ENCODE data around the gene CNTN4.
"Not testable (repeated sequence)": the region's sequence is repeated elsewhere in the genome, so short reads cannot be mapped to it uniquely, and the experiment has no call there.

CNTN4 gene

DNA sequence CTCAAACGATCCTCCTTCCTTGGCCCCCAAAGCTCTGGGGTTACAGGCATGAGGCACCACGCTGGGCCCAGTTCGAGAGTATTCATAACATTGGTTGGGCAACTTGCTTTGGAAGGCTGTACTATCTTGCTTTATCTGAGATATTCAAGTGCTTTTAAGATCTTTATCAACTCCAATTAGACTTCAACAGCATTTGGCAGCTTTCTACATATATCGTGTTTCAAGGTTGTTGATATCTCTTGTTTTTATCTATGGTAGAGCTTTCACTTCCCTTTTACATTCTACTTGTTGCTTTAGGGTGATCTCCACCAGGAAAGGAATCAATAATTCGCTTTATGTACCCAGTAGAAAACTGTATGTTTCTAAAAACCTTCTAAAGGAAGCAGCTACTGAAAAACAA, 616.2 kb downstream of the CNTN4 start:
- no peak for DNase-seq

DNA sequence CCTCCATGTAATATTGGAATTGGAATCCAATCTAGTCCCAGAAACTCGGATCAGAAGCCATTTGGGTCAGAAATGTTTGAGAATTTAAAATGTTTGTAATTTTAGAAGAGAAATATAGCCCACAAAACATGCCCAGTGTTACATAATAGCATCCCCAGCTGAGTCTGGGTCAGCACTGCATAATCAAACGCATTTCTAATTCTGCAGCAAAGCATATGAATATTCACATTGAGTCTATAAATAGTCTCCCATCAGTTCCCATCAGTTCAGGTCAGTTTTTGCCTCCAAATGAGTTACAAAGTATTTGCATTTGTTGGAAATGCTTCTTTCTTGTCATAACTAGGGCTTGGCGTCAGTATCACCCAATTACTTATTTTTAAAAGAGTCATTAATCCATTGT, 628.4 kb downstream of the CNTN4 start:
- DNase-seq, result no peak

DNA sequence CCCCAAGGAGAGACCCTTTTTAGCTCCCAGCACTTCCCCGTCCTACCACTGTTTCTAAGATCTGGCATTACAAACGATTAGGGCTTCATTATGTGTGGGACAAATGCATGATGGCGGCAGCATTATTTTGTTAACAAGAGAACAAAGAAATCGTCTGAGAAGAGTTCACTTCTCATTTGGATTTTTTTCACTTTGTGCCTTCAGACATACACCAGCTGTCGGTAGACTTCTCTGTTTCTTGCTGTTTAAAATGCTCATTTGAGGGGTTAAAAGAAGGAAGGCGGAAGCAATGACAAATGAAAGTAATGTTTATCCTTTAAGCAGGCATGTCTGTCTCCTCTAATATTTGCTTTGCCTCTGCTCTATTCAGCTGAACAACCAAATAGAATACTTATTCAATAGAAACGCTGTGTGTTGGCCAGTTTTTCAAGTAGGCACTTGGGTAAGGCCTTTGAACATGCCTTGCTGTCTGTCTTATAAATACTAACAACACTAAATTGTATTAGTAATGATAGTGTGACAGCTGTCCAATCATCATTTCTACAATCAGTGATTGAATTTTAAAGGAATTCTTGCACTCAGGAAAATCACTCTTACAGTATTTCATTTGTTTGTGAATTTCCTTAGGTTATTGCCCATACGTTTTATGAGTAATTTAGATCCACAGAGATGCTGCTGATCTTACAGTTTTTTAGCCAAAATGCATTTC, 629.1 kb downstream of the CNTN4 start:
- DNase-seq, result no peak

DNA sequence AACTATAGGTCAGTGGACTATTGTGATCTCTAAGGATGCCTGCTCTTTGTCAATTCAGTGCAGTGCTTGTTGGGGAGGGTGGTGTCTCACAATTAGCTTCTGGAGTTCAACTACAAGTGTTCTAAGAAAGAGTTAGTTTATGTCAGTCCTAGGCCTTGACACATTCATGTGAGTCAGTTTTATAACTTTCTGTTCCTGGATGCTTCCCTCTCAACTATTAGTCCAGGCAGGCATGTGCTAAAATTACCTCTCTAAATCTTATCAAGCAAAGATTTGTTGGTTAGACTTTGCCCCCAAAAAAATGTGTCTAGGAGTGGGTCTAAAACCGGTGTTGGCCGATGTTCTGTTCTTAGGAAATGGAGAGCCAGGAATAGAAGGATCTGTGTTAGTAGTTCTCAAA, 633.2 kb downstream of the CNTN4 start:
- no peak for DNase-seq

DNA sequence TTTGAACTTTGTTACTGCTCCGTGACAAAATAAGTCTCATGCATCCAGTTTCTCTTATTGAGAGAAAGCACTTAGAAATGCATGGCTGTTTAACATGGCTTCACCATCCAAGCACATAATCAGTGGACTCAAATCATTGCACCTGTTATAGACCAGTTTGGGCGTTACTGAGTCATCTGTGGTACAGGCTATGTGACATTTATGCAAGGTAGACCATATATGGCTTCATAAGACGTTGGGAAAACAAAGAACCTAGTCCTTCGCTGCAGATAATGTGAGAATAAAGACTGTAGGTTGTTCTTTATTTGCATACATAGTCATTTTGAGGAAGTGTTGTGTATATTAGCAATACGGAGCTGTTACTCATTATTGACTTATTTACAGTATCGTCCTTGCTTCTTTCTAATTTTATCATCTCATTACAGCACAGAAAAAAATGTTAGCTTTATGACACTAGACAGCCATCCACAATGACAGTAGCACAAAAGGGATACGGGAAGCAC, 636.8 kb downstream of the CNTN4 start:
- DNase-seq, result no peak

DNA sequence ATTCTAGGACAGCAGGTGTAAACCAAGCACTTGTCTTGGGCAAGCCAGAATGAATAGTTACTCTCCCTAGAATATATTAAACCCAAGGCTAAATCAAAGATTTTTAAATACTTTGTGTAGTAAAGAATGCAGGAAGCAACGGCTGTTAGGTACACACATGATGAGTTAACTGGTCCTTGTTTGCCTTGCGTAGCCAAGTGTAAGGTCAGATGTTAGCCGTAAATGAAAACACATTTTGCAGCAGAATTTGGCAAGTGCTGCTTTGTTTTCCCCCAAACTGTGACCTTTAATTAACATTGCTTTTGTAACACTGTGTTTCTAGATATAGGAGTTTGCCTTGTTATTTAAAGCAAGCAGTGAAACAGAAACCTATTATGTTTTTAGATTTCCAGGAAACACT, 642.9 kb downstream of the CNTN4 start:
- DNase-seq, result no peak

DNA sequence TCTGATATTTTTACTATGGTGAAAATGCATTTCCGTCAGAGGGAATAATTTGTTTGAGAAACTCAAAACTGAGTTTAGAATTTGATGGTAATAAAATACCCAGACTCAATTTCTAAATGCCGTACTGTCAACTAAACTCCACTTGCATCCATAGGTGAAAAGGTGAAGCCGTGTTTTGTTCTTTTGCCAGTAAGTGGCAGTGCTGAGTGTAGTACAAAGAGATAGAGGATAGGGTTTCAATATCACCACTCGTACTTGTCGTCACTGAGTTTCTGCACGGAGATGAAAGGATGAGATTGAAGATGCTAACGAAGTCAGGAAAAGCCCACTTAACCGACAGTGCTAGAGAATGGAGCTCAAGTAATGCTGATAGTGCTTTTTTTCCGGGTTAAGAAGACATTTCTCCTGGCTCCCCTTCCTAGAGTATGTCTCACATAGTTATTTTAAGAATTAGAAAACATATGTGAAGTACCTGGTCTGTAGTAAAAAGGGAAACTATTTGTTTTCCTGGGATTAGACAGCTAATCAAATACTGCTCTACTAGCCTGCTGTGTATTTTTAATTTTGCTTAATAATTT, 666.4 kb downstream of the CNTN4 start:
- DNase-seq, result no peak

DNA sequence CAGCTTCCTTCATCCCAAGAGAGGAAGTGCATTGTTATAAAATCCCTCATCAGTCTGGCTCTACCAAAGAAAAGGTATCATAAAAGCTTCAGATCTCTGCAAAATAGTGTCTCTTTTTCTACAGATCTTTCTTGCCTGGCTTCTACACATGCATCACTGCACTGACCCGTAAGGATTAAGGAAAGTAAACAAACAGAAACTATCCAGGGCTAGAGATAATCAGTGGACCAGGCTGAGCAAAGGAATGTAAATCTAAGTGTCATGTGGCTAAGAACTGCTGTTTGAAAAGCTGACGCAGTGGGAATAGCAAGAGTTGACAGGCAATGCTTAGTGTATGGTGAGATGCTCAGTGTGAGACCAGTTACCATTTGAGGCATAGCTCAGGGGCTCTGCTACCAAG, 671.8 kb downstream of the CNTN4 start:
- no peak for DNase-seq

DNA sequence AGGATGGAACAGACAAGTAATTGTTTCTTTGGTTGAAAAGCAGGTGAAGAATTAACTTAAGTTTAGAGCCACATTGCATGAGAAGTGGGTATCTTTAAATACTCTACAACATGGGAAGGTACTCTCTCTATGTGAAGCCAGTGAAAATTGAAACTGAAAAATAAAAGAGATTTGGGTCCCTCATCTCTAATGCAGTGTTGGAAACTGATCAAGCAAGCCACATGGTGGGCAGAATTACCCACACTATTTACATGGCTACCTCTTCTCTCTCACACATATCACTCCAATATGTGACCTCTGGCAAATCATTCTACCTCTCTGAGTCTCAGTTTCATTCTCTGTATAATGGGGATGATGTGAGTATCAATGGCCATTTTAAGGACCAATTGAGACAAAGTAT, 672.5 kb downstream of the CNTN4 start:
- no peak for DNase-seq

DNA sequence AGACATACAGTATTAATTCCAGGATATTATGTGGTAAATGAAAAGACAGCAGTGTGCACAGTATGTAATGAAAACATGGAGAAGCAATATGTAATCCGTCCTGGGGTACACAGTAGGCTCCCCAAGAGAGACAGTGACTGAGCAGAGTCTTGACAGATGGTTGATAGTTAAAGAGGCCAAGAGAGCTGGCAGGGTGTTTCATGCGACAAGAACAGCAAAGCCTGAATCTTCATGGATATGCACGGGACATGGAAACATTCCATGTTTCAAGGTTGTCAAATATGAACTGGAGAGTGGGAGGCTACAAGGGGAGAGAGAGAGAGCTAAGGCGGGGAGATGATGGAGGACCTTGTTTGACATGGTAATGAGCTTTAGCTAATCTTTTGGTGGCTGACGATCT, 673.1 kb downstream of the CNTN4 start:
- DNase-seq, result no peak

DNA sequence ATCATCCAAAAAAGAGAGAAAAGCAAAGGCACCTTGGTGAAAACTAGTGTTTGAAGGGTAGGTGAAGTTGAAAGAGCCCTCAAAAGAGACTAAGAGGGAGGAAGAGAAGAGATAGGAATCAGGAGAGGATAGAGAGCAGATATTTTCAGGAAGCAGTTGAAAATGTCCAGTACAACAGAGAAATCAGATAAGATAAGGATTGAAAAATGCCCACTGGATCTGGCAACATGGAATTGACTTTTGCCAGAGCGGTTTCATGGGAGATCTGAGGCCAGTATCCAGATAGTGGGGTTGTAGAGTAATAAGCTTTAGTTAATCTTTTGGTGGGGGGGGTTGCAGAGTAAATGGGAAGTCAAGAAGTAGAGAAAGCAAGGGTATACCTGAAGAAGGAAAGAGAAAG, 674.1 kb downstream of the CNTN4 start:
- no peak for DNase-seq

DNA sequence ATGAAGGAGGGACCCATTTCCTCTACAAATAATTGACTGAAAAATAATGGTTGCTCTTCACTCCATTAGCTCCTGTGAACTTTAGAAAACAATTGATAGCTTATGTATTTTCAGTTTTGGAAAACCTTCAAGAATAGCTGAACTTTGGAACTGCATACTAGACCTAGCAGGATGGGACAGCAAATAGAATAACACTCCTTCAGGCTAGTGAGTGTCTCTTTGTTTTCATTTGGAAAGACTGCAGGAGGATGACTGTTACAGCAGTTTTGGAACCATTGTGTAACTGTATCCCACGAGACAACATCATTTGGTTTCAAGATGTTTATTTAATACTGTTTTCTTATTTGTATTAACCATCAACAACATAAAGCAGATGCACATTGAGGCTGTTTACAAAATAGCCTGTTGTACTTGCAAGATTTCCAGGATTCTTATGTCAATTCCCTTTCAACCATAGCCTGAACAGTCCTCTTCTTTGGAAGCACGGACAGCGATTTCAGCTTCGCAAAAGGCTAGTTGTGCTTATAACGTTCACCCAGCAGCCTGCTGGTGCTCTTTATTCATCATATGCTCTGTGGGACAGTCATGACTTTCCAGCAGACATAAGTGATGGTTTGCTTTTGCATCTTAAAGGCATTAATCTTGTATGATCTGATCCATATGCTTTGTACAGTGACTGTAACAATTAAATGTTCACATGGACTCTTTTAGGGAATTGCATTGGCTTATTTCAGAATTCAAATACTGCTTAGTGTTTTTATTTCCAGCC, 676.0 kb downstream of the CNTN4 start:
- no peak for DNase-seq

DNA sequence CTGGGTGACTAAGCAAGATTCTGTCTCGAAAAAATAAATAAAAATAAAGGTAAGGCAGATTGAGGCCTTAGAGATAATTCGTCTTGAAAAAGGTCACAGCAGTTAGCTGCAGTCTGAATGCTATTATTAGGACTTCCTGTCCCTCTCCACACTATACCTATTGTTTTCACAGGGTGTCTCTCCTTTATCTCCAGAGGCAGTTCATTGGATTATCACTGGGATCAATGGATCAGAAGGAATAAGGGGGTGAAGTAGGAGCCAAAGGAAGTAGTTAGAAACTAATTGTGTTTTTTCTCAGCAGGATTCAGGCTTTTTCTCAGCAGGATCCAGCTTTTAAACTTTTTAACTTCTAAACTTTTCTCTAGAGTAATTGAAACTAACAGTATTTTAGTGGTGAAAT, 684.6 kb downstream of the CNTN4 start:
- DNase-seq, result no peak

DNA sequence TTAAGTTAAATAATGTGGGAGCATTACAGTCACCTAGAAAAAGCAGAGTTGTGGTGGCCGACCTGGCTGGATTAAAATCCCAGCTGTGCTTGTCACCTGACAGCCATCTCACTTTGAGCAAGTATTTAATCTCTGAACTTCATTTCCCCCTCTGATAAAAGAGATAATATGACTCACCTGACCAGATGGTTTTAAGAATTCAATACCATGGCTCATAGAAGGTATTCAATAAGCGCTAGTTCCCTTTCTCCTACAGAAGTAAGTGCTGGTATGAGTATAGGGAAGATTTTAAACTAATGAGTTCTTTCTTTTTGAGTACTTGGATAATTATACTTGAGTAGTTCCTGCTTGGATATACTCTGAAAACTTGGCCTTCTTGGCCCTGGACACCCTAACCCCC, 686.0 kb downstream of the CNTN4 start:
- DNase-seq, result no peak

DNA sequence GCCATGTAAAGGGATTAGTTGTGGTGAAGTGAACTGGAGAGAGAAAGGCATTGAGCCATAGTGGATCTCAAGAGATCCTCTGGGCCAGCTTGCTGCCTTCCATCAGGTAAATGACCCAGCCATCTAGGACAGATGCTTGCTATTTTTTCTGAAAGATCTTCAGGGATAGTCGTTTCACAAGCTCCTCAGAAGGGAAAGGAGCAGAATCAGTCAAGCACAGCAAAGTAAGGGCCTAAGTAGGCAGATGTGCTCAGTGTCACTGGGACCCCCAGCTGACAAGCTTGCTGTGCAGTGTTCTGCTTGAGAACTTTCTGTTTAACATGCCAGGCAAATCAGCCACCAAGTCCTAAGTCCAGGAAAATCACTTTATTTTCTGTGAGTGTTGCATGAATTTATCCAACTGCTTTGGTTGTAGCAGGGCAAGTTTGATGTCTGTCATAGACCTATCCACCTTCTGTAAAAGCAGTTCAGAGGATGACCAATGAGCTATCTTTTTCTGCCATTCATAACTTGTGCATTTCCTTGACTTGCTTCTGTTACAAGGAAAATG, 691.7 kb downstream of the CNTN4 start:
- DNase-seq, result no peak

DNA sequence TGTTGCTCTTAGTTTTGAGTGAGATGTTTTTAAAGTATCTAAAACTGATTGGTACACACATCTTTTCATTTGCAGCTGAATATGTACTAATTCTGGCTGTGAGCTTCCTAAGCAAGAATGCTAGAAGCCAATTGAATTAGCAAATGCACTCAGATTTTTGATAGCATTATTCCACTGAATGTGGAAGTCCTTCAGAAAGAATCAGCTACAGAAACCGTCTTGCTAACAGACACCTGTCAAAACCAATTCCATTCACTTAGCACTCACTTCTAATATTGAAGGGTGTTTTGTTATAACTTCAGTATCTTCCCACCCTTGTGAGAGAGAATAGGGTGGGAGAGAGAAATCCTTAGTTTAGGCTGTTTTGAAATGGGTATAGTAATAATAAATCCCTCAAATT, 693.8 kb downstream of the CNTN4 start:
- DNase-seq, result no peak

DNA sequence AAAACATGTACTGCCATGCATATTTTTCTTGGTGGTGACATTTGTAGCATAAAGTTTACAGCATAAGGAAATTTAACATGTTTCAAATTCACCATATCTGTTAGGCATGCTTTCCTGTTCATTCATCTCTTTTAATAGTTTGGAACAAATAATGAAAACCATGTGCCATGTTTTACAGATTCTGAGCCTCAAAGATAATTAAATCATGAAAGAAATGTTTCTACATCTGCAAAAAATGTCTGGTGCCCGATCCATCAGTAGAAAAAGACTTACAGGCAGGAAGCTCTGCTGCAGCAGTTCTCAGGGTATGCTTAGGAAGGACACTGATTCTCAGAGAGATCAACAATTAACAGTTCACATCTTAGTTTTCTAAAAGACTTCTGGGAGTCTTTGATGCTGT, 695.3 kb downstream of the CNTN4 start:
- no peak for DNase-seq

DNA sequence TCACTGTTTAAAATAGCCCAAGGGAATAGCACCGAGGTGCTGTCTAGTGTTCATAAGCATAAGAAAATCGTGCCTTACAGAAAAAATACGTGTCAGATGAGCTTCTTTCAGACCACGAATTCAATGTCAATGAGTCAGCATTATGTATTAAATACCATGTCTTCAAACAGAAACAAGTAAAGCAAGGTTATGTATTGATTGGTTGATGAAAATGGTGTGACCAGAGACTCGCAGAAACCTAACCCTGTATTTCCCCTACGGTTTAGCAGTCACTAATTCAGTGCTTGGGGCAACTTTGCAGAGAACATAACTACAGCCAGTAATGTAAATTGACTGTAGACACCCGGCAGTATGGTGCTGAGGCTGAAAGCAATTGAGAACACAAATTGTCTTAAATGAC, 703.8 kb downstream of the CNTN4 start:
- no peak for DNase-seq

DNA sequence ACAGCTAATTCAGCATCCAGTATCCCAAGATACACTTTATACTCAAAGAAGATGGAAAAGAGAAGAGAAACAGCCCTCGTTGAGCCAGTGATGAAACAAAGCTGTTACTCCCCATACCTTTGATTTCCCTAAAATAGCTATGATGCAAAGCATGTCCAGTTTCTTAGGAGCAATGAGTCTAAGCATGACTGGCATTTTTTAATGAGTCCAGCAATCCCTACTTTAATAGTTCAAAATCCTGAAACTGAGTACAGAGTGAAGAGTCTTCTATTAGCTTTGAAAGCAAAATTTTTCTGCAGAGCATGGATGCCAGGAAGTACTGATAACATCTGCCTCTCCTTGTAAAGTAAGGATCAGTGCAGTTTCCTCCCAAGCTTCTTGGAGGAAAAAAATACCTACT, 708.8 kb downstream of the CNTN4 start:
- DNase-seq, result no peak

DNA sequence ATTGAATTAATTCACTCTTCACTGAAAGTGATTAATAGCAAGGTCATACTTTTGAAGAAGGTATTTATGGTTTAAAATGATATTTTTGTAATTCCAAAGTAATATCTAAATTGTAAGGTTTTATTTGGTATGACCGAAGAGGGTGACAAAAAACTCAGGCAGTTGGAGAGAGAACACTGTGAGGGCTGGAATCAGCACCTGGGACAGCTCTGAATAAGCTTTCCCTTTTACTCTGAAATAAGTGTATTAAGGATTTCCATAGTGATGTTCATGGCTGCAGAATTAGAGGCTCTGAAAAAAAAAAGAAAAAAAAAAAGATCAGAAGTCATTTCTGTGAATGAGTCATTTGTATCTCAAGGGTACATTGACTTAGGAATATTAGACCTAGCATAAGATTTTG, 712.1 kb downstream of the CNTN4 start:
- DNase-seq, result no peak

DNA sequence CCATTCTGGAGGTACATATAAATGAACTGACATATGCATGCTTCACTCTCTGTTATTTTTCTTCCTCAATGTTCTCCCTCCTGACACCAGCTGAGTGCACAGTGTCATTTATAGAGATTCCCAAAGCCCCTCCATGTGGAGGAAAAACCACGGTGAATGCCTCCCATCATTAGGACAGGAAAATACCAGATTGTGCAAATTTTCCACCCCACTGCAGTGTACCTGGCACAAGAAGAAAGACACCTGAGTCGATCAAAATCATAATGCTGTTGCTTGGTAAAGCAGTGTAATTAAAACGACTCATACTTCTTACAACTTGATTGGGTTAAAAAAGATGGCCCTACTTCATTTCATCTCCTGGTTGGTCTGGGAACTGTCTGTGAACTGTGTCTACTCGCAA, 720.9 kb downstream of the CNTN4 start:
- DNase-seq, result no peak

DNA sequence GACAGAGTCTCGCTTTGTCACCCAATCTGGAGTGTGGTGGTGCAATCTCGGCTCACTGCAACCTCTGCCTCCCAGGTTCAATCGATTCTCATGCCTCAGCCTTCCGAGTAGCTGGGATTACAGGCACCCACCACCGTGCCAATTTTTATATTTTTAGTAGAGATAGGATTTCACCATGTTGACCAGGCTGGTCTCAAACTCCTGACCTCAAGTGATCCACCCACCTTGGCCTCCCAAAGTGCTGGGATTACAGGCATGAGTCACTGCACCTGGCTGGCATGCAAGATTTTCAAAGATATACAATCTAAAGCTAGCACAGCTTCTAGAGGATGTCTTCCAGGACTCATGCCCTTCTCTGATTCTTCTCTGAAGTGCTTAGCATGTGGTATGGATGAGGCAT, 722.3 kb downstream of the CNTN4 start:
- not testable (repeated sequence) for DNase-seq

DNA sequence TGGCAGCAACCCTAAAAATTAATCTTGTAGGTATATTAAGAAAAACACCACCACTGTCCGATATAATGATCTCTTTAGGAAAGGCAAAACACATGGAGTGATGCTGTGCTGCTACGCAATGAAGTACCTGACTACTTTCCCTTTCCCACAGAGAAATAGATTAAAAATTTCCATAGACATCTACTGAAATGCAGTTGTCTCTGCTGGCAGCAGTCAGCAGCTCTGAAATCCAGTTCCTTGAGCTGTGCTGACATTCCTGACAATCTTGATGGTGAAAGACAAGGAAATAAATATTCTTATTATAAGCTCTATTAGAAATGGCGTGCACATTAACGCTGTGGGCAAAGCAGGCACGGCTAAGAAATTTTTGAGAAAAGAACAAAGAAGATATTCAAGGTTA, 723.9 kb downstream of the CNTN4 start:
- no peak for DNase-seq

DNA sequence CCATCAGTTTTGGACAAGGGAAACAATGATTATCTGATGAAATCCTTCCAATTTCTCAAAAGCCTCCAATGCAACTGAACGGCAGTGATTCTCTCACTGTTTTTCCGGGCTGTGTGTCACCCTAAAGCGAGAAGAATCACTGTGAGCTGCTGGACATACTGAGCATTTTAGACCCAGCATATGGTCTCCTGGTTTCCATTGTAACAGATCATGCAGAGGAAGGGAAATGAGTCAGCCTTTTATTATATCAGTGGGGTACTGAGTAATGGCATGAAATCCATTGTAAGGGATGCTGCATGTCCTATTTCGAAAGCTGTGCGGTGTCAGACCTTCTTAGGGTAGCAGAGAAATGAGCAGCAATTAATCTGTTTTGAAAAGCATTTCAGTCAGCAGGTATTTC, 724.4 kb downstream of the CNTN4 start:
- no peak for DNase-seq

All from GOT3 (cell line).